ENCODE results near the gene F2R.

- TF ChIP-seq GATA2 (IDR thresholded peaks at IDR 0.05; ENCODE audit: low read depth, low read length): no peak
- TF ChIP-seq GATA3 (IDR thresholded peaks at IDR 0.05; ENCODE audit: low read depth, low read length): no peak
Measured at GRCh38 chr5:76776391-76776790, 60.5 kb downstream of the F2R start.
